Dendritic cell treated with granulocyte-macrophage colony-stimulating factor and Interleukin-4, amounts not matched to agents 40 ng/mL and 50 ng/mL, for 4 days (primary cell): ENCODE measurements around the gene CSHL1.
"Not testable (repeated sequence)": the region's sequence is repeated elsewhere in the genome, so short reads cannot be mapped to it uniquely, and the experiment has no call there.

Experiments used
- H3K27ac Mint-ChIP-seq: one replicate; pipeline ENCODE4 v1.8.0; 2022; ENCODE audit warnings: mild to moderate bottlenecking, mixed read lengths
- H3K27me3 Mint-ChIP-seq: one replicate; pipeline ENCODE4 v1.8.0; 2022; ENCODE audit warnings: mild to moderate bottlenecking, mixed read lengths
- H3K36me3 Mint-ChIP-seq: one replicate; pipeline ENCODE4 v1.8.0; 2022; ENCODE audit warnings: low read depth, mixed read lengths
- H3K4me1 Mint-ChIP-seq: one replicate; pipeline ENCODE4 v1.8.0; 2022; ENCODE audit warnings: low read depth, mixed read lengths
- H3K4me3 Mint-ChIP-seq: one replicate; pipeline ENCODE4 v1.8.0; 2022; ENCODE audit warnings: mild to moderate bottlenecking, moderate library complexity, mixed read lengths
- H3K9me3 Mint-ChIP-seq: one replicate; pipeline ENCODE4 v1.8.0; 2022; ENCODE audit warnings: mixed read lengths
- intact Hi-C: fragments of 100-400 bp; cut with micrococcal nuclease; formaldehyde crosslinking; loops from one replicate; pipeline ENCODE4 v1.15.0; 2022

Gene CSHL1

DNA sequence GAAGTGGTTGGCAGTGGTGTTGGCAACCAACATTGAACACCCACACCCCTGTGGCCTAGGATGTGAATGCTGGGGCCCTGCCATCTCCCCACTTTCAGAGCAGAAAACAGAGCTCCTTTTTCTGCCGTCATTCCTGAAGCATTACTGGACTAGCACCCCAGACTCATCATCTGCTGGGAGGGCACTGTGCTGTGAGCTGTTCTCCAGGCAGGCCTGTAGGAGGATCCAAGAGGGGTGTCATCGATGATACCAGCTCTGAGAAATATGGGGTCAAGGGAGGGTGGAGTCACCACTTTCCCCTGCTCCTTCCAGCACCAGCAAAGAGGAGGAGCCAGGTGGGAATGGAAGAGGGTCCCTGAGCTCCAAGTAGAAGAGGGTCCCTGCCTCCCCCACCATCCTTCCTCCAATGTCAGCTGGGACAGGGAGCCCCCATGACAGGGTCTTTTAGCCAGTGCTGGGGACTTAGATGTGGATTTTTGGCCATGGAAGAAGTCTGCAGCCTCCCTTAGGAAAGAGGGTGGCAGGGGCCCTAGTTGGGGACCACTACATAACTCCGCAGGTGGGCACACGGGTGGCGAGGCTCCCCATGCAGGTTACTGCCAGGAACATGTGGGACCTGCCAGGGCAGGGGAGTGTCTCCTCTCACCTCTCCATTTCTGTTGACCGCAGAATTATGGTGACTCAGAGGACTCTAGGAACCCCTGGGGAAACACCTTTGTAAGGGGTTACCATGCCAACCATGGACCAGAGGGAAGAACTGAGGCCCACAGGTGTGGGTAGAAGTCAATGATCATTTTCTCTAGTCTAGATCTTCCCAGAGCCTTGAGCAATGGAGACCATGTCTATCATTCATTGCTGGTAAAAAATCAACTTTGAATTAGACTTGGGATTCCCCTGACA, 11.9 kb downstream of the CSHL1 start:
- H3K36me3 Mint-ChIP-seq, H3K4me1 Mint-ChIP-seq, H3K9me3 Mint-ChIP-seq, intact Hi-C loops, H3K4me3 Mint-ChIP-seq, H3K27ac Mint-ChIP-seq: not testable (repeated sequence)
- peaks cover 18% of the 10 kb centered on the region for H3K27me3 Mint-ChIP-seq

DNA sequence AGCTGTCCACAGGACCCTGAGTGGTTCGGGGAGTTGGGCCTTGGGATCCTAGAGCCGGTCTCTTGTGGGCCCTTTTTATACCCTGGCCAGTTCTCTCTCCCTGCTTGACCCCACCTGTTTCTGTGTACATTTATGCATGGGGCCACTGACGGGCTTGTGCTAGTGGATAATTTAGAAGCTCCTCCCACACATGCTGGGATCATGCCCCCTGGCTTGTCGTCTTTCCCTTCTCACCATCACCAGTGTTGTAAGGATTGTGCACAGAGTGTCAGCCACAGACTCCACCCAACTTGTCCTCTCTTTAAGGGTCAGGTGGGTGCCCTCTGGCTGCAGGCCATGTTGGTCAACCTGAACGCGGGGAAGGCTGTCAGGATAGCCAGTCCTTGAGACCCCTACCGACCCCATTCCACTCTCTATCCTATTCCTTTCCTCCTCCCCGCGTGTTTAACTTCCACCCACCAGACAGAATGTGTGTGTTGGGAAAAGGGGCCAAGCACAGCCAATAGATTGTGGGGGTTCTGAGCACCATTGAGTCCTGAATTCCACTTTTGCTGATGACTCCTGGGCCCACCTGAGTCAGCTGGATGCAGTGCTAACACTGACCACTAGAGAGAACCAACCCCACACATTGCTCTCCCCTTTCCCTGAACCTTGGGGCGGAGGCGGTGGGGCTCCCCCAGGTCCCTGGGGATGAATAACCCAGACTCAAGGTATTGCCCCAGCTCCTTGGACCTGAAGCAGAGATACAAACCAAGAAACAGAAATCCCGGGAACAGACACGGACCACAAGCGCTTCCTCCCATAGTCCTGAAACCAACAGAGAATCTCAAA, 14.3 kb downstream of the CSHL1 start, which contains the start of gene CSH1:
Gene CSH1, minus strand, starts transcription at position 51 of the 831 bp plus-strand sequence. CDS start 63 bp downstream, outside the sequence.
- H3K36me3 Mint-ChIP-seq, H3K9me3 Mint-ChIP-seq, H3K27ac Mint-ChIP-seq, H3K4me1 Mint-ChIP-seq, H3K4me3 Mint-ChIP-seq, intact Hi-C loops: not testable (repeated sequence)
- peaks cover 18% of the 10 kb centered on the region for H3K27me3 Mint-ChIP-seq

GRCh38 chr17:63894821-63895220, 16.2 kb downstream of the CSHL1 start:
- H3K9me3 Mint-ChIP-seq, H3K4me1 Mint-ChIP-seq, H3K36me3 Mint-ChIP-seq, intact Hi-C loops, H3K27ac Mint-ChIP-seq, H3K27me3 Mint-ChIP-seq, H3K4me3 Mint-ChIP-seq: not testable (repeated sequence)

DNA sequence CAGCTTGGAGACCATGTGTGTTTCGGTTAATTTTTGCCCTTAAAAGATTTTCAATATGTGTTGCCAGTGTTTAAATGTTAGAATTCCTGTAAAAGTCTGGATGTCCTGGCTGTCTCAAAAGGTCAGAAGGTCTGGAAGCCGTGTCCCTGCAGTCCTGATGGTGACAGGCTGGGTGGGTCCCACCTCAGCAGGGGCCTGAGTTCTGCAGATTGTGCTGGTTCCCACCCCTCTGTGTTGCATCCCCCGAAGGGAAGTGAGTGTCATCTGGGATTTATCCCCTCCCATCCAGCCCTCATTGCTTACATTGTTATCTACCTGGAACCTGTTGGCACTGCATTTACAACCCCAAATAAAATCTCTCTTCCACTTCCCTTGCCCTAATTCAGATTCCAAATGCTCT, 17.0 kb downstream of the CSHL1 start:
- H3K9me3 Mint-ChIP-seq, H3K27ac Mint-ChIP-seq, H3K27me3 Mint-ChIP-seq, H3K4me1 Mint-ChIP-seq, H3K36me3 Mint-ChIP-seq, intact Hi-C loops, H3K4me3 Mint-ChIP-seq: not testable (repeated sequence)

DNA sequence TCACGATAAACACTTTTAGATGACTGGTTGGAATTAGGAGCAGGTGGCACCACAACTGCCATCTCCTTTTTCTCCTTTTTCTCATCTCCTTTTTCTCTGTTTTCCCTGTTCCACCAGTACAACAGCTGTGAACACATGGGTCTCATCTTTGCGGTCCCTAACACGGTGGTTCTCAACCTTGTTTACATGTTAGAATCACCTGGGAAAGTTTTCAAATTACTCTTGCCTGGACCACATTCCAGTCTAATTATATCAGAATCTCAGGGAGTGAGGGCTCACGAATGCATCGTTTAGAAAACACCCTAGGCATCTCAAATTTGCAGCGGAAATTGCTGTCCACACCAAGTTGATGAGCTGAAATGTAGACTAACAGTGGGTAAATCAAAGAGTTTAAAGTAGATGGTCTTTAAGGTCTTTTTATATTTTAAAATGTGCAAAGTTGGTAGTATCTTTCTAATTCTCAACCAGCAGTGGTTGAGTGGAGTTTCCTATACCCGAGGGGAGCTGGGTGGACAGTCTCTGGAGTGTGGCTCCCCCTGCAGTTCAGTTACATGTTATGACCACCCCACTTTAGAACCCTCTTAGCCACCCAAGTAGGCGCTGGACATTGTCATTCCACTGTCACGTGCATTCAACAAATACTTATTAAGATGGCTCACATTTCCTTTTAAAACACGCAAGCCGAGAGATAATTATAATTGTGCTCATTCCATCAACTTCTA, 18.6 kb downstream of the CSHL1 start:
- H3K27ac Mint-ChIP-seq, H3K36me3 Mint-ChIP-seq, H3K9me3 Mint-ChIP-seq, intact Hi-C loops, H3K27me3 Mint-ChIP-seq, H3K4me3 Mint-ChIP-seq: not testable (repeated sequence)
- H3K4me1 Mint-ChIP-seq: peaks cover 11% of the 10 kb centered on the region

DNA sequence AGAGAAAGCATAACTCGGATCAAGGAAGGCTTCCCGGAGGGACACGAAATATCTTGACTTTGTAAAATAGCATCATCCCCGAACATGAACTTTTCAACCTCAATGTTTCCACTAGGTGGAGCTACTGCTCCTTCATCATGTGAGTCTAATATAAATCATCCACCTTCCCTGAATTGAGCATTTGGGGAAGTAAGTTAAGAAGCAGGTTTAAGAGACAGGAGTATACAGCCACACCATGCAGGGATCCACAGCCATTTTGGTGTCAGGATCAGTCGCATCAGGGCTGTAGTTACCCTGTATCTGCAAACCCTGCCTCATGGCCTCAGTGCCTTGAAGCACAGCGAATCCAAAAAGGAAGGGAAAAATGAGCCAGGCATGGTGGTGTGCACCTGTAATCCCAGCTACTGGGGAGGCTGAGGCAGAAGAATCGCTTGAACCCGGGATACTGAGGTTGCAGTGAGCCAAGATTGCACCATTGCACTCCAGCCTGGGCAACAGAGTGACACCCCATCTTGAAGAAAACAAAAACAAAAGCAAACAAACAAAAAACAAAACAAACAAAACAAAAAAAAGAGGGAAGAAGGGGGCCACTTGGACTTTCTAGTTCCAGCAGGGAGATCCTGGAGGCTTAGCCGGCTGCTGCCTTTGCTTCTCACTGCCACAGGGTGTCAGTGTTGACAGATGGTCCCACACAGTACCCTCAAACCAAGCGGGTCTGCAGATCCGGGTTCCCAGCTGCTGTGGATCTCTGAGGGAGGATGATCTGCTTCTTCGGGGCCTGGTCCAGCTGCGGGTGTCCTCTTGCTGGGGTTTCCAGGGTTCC, 21.8 kb downstream of the CSHL1 start:
- H3K9me3 Mint-ChIP-seq, H3K36me3 Mint-ChIP-seq, intact Hi-C loops, H3K27ac Mint-ChIP-seq, H3K4me3 Mint-ChIP-seq: not testable (repeated sequence)
- peaks cover 11% of the 10 kb centered on the region for H3K4me1 Mint-ChIP-seq
- H3K27me3 Mint-ChIP-seq: peaks cover 12% of the 10 kb centered on the region

DNA sequence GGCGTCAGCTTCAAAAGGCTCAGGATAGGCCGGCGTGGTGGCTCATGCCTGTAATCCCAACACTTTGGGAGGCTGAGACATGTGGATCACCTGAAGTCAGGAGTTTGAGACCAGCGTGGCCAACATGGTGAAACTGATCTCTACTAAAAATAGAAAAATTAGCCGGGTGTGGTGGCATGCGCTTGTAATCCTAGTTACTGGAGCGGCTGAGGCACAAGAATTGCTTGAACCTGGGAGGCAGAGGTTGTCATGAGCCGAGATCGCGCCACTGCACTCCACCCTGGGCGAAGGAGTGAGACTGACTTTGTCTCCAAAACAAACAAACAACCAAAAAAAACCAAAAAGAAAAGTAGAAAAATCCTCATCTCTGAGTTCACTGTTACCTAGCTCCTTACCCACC, 25.9 kb downstream of the CSHL1 start:
- H3K36me3 Mint-ChIP-seq, intact Hi-C loops, H3K9me3 Mint-ChIP-seq, H3K4me3 Mint-ChIP-seq, H3K27ac Mint-ChIP-seq: not testable (repeated sequence)
- Mint-ChIP-seq H3K4me1 (peaks cover 16% of the 10 kb centered on the region), H3K27me3 (peaks cover 15% of the 10 kb centered on the region)

DNA sequence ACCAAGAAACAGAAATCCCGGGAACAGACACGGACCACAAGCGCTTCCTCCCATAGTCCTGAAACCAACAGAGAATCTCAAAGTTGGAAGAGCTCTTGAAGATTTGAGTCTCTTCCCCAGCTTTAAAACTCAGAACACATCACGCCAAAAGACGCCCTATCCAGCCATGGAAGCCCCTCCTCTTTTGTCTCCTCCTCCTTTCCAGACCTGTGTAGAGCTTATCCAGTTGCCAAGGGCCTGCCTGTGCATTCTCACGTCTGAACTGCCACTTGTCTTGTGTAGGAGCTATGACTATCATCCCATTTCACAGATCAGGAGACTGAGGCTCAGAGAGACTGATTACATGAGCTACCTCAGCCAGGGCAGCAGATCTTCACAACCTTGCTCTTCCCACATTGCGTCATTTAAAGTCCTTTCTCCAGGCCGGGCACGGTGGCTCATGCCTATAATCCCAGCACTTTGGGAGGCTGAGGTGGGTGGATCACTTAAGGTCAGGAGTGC, 28.4 kb downstream of the CSHL1 start:
- H3K36me3 Mint-ChIP-seq, H3K9me3 Mint-ChIP-seq, intact Hi-C loops, H3K4me1 Mint-ChIP-seq, H3K27ac Mint-ChIP-seq, H3K4me3 Mint-ChIP-seq: not testable (repeated sequence)
- peaks cover 26% of the 10 kb centered on the region for H3K27me3 Mint-ChIP-seq

DNA sequence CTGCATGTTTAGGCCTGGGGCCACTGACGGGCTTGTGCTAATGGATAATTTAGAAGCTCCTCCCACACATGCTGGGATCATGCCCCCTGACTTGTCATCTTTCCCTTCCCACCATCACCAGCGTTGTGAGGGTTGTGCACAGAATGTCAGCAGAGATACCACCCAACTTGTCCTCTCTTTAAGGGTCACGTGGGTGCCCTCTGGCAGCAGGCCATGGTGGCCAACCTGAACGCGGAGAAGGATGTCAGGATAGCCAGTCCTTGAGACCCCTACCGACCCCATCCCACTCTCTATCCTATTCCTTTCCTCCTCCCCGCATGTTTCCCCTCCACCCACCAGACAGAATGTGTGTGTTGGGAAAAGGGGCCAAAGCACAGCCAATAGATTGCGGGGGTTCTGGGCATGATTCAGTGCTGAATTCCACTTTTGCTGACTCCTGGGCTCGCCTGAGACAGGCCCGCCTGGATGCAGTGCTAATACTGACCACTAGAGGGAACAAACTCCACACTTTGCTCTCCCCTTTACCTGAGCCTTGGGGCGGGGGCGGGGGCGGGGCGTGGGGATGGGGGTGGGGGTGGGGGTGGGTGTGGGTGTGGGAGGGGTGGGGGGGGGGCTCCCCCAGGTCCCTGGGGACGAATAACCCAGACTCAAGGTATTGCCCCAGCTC, 29.0 kb downstream of the CSHL1 start, which contains the start of gene GH2:
Gene GH2, minus strand, starts transcription at position 10 of the 667 bp plus-strand sequence. CDS start 143 bp downstream, outside the sequence.
- peaks cover 5% of the 10 kb centered on the region for H3K4me1 Mint-ChIP-seq
- peaks cover 27% of the 10 kb centered on the region for H3K27me3 Mint-ChIP-seq
- H3K27ac Mint-ChIP-seq: no peak within 1 kb of the TSS

DNA sequence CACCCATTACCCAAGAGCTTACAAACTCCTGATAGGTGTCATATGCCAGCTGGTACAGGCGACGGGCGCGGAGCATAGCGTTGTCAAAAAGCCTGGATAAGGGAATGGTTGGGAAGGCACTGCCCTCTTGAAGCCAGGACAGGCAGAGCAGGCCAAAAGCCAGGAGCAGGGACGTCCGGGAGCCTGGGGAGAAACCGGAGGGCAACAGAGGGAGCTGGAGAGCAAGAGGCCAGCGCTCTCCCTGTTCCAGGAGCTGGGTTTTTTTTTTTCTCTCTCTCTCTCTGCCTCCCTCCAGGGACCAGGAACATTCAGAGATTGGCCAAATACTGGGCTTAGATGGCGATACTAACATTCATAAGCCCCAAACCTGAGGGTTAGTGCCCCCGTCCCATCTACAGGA, 29.7 kb downstream of the CSHL1 start:
- H3K4me3 Mint-ChIP-seq, H3K9me3 Mint-ChIP-seq, H3K4me1 Mint-ChIP-seq, intact Hi-C loops, H3K36me3 Mint-ChIP-seq, H3K27ac Mint-ChIP-seq: not testable (repeated sequence)
- peaks cover 26% of the 10 kb centered on the region for H3K27me3 Mint-ChIP-seq

More for the DNA sequence above, 29.0 kb downstream of the CSHL1 start, which contains the start of gene GH2:
- H3K4me3 Mint-ChIP-seq: no peak within 1 kb of the TSS
- H3K9me3 Mint-ChIP-seq: no peaks in the 10 kb centered on the region
- intact Hi-C loops: no loop called here
- no peaks in the 10 kb centered on the region for H3K36me3 Mint-ChIP-seq

- Mint-ChIP-seq H3K4me1 (peaks cover 5% of the 10 kb centered on the region), H3K9me3 (no peaks in the 10 kb centered on the region), H3K4me3 (no peak overlapping the region), H3K27ac (no peak overlapping the region), H3K36me3 (no peaks in the 10 kb centered on the region), H3K27me3 (peaks cover 29% of the 10 kb centered on the region)
- intact Hi-C loops: no loop called here
Observed at GRCh38 chr17:63880706-63881105, 30.4 kb downstream of the CSHL1 start.

DNA sequence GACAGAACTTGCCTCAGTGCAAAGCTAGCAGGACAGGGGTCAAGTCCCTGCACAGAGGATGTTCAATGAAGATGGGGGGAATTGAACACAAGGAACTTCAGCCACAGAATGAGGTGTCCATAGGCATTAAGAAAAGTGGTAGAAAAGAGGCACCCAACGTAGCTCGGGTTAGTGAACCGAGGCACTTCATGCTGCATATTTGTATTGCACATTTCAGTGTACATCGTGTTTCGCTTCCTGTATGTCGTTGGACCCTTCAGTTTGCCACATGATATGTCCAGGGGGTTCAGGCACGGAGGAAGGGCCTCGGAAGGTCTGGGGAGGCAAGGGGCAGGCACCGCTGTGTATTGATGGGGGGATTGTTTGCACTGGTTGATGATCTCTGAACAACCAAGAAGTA, 32.6 kb downstream of the CSHL1 start:
- H3K4me3 Mint-ChIP-seq, intact Hi-C loops: not testable (repeated sequence)

DNA sequence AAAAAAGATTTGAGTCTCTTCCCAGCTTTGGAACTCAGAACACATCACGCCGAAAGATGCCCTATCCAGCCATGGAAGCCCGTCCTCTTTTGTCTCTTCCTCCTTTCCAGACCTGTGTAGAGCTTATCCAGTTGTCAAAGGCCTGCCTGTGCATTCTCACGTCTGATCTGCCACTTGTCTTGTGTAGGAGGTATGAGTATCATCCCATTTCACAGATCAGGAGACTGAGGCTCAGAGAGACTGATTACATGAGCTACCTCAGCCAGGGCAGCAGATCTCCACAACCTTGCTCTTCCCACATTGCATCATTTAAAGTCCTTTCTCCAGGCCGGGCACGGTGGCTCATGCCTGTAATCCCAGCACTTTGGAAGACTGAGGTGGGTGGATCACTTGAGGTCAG, 36.4 kb downstream of the CSHL1 start:
- H3K9me3 Mint-ChIP-seq, H3K27ac Mint-ChIP-seq, H3K36me3 Mint-ChIP-seq, H3K4me1 Mint-ChIP-seq, H3K4me3 Mint-ChIP-seq, intact Hi-C loops: not testable (repeated sequence)
- H3K27me3 Mint-ChIP-seq: peaks cover 28% of the 10 kb centered on the region

More for the DNA sequence above, 32.6 kb downstream of the CSHL1 start:
- not testable (repeated sequence) for H3K4me1 Mint-ChIP-seq, H3K36me3 Mint-ChIP-seq, H3K9me3 Mint-ChIP-seq, H3K27ac Mint-ChIP-seq
- peaks cover 31% of the 10 kb centered on the region for H3K27me3 Mint-ChIP-seq
